NOMO-1 treated with dmso at 0.1 percent for 144 hours (cell line): ENCODE measurements around the gene GRWD1.

Source experiments
- DNase-seq: peaks from one replicate; lab custom pipeline; 2025; ENCODE audit not compliant: unreplicated experiment; lab: John Stamatoyannopoulos, UW

The GRWD1 gene

DNA sequence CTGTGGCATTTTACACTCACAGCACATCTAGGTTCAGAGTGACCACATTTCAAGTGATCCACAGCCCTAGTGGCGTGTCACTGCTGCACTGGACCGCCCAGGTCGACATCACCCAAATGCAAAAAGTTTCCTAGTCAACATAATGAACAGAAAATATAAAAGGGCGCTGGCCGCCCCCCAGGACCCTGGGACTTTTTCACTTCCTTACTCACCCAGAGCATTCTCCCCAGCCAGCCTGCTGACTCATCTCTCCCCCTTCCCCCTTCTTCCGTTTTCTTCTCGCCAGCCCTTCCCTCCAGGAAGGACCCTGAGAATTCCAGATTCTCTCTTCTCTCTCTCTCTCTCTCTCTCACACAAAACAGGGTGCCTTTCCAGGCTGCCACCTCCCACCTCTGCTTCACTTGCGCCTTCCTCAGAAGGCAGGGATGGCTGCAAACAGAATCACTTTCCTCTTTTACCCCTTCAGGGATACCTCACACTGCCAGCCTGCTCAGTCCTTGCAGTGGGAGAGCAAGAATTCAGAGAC lies 21.0 kb upstream of the GRWD1 start:
- DNase-seq = no peak

DNA sequence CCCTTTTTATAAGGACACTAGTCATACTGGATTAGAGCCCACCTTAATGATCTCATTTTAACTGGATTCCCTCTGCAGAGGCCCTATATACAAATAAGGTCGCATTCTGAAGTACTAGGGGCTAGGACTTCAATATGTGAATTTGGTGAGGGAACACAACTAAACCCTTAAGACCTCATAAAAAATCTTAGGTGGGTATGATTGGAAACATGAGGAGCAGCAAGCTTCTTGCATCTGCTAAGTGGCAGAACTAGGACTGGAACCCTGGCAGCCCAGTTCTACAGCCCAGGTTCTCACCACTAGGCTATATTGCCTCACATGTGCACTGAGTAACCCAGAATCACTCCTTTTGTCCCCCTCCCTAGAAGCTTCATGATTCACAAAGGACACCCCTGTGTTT lies 17.1 kb upstream of the GRWD1 start:
- DNase-seq = no peak

DNA sequence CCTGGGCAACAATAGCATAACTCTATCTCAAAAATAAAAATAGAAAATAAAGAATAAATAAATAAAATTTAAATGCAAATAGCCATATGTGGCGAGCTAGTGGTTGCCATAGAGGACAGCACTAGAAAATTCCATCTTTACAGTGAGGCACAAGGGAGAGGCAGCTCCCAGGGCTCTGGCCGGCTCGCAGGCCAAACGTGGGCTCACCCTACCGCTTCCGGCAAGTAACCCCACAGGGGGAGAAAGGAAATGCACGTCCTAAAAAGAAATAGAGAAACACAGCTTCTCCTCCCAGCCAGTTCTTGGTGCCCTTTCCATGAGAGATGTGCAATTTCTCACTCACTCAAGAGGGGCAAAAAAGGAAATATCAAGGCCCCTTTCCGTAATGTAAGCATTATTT lies 12.4 kb upstream of the GRWD1 start:
- no peak for DNase-seq

DNA sequence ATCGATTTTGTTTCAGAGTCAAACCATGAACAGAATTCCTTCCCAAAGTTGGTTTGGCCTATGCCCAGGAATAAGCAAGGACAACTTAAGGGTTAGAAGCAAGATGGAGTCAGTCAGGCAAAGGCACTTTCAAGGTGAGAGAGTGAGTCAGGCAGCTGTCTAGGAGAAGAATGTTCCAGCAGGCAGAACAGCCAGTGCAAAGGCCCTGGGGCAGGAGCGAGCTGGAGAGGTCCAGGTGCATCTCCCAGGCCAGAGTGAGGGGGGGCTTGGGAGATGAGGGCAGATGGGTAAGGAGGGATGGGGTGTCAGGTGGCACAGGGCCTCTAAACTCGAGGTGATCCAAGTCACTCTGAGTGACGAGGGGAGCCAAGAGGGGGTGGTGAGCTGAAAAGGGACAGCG lies 9.2 kb upstream of the GRWD1 start:
- no peak for DNase-seq

- no peak for DNase-seq
These were observed 4.3 kb upstream of the GRWD1 start for GRCh38 chr19:48441360-48442050.

- no peak for DNase-seq
These were observed 3.4 kb upstream of the GRWD1 start for GRCh38 chr19:48442116-48443035.

DNA sequence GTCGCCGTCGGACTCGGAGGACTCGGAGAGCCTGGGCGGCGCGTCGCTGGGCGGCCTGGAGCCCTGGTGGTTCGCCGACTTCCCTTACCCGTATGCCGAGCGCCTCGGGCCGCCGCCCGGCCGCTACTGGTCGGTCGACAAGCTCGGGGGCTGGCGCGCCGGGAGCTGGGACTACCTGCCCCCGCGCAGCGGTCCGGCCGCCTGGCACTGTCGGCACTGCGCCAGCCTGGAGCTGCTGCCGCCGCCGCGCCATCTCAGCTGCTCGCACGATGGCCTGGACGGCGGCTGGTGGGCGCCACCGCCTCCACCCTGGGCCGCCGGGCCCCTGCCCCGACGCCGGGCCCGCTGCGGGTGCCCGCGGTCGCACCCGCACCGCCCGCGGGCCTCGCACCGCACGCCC lies 2.5 kb upstream of the GRWD1 start:
- no peak for DNase-seq

DNA sequence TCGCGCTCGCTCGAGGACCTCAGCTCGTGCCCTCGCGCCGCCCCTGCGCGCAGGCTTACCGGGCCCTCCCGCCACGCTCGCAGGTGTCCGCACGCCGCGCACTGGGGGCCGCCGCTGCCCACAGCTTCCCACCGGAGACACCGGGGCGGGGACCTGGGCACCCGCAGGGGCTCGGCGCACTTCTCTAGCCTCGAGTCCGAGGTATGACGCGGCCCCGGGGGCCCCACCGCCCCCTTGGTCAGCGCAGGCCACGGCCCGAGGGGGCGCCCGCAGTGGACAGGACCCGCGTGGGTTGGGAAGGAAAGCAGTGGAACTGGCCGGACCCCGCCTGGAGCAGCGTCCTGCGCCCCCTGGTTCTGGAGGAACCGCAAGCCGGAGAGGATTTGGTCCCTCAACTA lies 2.1 kb upstream of the GRWD1 start:
- DNase-seq = no peak

DNA sequence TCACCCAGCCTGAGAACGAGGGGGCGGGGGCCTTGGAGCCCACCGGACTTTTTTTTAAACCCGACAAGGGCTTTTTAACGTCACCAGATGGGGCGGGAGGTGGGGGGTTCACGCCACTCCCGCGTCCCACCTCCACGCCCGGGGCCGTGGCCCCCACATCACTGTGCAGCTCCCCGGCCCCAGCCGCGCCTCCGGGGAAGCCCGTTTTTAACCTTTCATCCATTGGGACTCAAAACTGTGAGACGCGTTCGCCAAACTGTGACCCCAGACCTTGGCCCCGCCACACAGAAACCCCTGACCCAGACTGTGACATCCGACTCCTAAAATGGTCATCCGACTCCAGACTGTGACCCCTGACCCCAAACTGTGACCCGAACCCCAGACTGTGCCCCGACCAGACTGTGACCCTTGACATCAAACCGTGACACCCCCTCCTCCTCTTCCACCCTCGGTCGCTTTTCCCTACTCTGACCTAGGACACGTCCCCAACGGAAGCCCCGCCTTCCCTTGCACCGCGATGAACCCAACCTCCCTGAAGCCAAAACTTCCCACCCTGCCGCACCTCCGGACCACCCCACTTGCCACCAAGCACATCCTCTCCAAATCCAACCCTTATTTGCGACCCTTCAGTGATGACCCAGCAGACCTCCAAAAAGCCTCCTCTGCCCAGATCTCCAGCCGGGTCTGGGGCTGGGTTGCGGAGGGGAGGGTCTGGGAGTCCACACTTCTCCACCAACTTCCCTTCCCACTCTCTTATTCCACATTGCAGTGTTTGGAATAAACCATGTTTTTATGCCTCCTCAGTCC lies 1.5 kb upstream of the GRWD1 start:
- DNase-seq = no peak

DNA sequence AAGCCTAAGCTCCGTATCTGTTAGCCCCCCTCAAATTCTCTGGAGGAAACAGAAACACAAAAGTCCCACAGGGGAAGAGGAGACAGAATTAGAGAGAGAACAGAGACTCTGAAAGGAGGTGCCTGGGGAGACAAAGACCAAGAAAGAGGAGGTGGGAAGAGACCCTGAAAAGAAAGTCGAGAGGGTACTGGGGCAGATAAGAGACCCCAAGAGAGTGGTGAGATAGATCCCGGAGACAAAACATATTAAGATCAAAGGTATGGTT lies 915 bp upstream of the GRWD1 start:
- DNase-seq = no peak

- DNase-seq = no peak
These were observed 552 bp upstream of the GRWD1 start for GRCh38 chr19:48445256-48445605.

DNA sequence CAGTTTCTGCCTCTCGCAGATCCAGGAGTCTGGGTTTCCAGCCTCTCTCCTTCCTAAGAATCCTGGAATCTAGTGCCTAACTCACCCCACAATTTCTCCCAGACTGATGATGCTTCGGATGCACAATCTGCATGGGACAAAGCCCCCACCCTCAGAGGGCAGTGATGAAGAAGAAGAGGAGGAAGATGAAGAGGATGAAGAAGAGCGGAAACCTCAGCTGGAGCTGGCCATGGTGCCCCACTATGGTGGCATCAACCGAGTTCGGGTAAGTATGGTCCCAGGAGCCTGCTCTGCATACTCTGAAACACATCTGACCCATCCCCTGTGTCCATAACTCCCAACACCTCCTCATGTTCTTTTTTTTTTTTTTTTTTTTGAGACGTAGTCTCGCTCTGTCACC lies 796 bp downstream of the GRWD1 start:
- no peak for DNase-seq

DNA sequence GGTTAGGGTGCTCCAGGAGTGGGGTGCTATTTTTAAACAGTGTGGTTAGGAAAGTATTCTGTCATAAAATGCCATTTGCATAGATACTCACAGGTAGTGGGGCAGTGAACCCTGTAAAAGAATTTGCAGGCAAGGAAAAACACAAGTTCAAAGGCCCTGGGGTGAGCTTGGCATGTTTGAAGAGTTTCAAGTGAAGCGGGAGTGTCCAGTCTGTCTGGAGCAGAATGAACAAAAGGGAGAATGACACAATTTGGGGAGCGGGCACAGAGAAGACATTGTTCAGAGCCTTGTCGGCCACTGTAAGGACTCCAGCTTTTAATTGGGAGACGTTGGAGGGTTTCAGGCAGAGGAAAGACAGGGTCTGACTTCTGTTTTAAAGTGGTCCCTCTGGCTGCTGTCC lies 2.8 kb downstream of the GRWD1 start:
- DNase-seq = no peak

DNA sequence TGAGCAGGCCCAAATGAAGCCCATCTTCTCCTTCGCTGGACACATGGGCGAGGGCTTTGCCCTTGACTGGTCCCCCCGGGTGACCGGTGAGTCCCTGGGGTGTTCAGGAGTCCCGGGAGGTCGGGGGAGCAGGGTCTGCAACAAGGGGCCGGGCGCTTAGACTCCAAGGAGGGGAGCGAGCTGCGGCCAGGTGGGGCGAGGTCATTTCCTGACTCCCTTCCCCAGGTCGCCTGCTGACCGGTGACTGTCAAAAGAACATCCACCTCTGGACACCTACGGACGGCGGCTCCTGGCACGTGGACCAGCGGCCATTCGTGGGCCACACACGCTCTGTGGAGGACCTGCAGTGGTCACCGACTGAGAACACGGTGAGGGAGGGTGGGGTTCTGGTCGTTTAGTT lies 4.7 kb downstream of the GRWD1 start:
- DNase-seq = no peak

DNA sequence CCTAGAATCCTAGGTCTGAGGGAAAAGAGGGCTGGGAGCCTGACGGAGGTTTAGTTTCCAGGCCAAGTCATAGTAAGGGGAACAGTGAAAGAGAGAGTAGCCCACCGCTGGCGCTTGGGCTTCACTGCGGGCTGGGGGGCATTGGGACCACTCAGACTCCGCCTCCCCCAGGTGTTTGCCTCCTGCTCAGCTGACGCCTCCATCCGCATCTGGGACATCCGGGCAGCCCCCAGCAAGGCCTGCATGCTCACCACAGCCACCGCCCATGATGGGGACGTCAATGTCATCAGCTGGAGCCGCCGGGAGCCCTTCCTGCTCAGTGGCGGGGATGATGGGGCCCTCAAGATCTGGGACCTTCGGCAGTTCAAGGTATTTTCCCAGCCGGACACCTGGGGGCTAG lies 5.1 kb downstream of the GRWD1 start:
- no peak for DNase-seq

GRCh38 chr19:48451624-48452023 lies 5.8 kb downstream of the GRWD1 start:
- DNase-seq = no peak

DNA sequence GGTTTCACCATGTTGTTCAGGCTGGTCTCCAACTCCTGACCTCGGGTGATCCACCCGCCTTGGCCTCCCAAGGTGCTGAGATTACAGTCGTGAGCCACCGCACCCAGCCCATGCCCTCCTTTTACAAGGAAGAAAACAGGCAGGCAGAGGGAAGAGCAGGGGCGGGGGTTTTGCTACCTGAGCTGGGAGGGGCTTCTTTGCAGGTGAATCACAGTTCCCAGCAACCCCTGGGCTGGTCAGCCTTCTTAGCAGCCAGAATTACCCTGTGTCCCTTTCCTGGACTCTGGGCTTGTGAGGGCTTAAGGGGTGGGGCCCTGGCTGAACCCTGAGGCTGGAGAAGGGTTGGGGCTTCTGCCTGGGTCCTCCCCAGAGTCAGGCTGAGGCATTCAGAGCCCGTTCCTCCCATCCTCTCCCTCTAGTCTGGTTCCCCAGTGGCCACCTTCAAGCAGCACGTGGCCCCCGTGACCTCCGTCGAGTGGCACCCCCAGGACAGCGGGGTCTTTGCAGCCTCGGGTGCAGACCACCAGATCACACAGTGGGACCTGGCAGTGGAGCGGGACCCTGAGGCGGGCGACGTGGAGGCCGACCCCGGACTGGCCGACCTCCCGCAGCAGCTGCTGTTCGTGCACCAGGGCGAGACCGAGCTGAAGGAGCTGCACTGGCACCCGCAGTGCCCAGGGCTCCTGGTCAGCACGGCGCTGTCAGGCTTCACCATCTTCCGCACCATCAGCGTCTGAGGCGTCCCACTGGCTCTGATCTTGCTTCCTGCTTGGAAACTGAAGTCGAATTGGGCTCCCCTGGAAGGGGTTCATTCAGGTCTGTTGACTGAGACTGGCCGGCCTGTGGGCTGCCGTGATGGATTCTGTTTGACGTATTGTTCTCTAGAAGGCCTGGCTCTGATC lies 6.8 kb downstream of the GRWD1 start:
- DNase-seq = no peak

DNA sequence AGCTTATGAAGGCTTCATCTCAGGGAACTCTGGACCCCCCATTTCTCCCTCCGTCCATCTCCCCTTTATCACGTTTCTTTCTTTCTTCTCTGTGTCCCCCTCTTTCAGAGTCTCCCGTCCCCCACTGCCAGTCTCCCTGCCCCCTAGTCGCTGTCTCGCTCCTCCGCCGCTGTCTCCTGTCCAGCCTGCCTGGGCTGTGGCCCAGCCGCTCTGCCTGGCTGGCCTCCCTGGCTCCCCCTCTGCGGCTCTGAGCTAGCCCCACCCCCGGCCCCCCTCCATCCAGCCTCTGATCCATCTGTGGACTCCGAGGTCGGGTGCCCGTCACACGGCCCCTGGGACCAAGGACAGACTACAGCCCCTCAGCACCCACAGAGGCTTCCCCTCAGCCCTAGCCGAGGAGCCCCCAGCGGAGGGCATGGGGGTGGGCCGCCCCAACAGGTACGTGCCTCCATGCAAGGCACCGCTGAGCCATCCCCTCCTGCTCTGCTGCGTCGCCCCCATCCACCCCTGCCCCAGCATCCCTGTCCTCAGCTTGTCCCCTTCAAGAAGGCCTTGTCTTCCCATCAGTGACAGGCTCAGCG lies 8.5 kb downstream of the GRWD1 start:
- no peak for DNase-seq

DNA sequence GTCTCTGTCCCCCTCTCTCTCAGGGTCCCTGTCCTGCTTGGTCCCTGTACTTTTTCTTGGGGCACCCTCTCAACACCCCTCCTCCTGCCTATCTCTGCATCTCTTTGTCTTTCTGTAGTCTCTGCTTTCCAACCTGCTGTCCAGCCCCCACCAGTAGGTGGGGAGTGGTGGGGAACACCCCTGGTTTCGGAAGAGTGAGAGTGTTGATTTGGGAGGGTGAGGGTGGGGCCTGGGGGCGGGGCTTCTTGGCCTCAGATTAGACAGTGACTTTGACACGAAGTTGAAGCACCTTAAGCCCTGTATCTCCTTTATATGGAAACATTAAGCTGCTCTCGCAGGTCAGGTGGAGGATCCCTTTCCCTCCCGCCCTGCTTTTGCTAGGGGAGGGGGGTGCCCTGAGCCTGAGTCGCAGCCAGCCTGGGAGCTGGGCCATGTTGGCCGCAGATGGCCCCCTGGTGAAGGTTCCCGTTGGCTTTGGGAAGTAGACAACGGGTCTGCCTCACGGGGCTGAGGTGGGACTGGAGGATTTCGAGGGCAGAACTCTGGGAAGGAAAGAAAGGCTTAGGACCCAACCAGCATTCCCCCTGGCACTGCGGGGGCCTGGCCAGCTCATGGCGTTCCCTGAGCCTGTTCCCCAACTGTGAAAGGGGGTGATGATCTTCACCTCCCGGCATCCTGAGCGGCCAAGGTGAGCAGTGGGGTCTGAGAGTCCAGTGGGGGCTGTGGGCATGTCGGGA lies 9.6 kb downstream of the GRWD1 start, which contains the start of gene KCNJ14:
Gene KCNJ14 (plus strand): TSS at position 404 of the 737 bp plus-strand sequence. CDS start 6,151 bp downstream, outside the sequence.
- DNase-seq = no peak
